ENCODE data around the gene CRYBG2. TPM values are rescaled to one million over a fixed set of nuclear protein-coding genes. Genes with fewer than 3 reads are reported as not detected.
"Not testable (repeated sequence)": the region's sequence is repeated elsewhere in the genome, so short reads cannot be mapped to it uniquely, and the experiment has no call there.

Gene CRYBG2
- total RNA-seq, 1 donor from 2014 or later = 0.41 TPM

- no peak for DNase-seq (ENCODE audit: low spot score in 2 of 2)
- FAIRE-seq = no peak
Measured at GRCh38 chr1:26323382-26323781, 30.5 kb downstream of the CRYBG2 start.

- no peak for DNase-seq (ENCODE audit: low spot score in 2 of 2)
- no peak for FAIRE-seq
Measured at GRCh38 chr1:26322042-26322331, 31.9 kb downstream of the CRYBG2 start.

- DNase-seq (ENCODE audit: low spot score in 2 of 2) (peak; percentile 66 to 88), FAIRE-seq (peak; percentile 17)
Measured at GRCh38 chr1:26321315-26322041, 32.5 kb downstream of the CRYBG2 start.

- DNase-seq (ENCODE audit: low spot score in 2 of 2) (no peak), FAIRE-seq (no peak)
Measured at GRCh38 chr1:26320896-26321295, 33.0 kb downstream of the CRYBG2 start.

- no peak for FAIRE-seq
- DNase-seq (ENCODE audit: low spot score in 2 of 2) = no peak
Measured at GRCh38 chr1:26318338-26319064, 35.4 kb downstream of the CRYBG2 start.

GRCh38 chr1:26317612-26318337 lies 36.2 kb downstream of the CRYBG2 start, which contains the start of gene CD52:
TSS of gene CD52 (plus strand) at chr1:26317958. CDS start at chr1:26318018, 60 bp downstream.
- FAIRE-seq (no peak), DNase-seq (ENCODE audit: low spot score in 2 of 2) (no peak)

- DNase-seq (ENCODE audit: low spot score in 2 of 2) = no peak
- no peak for FAIRE-seq
Measured at GRCh38 chr1:26317146-26317545, 36.8 kb downstream of the CRYBG2 start.

GRCh38 chr1:26315874-26316850 lies 37.8 kb downstream of the CRYBG2 start:
- DNase-seq (ENCODE audit: low spot score in 2 of 2) (no peak), FAIRE-seq (no peak)

GRCh38 chr1:26314501-26314900 lies 39.4 kb downstream of the CRYBG2 start:
- FAIRE-seq (no peak), DNase-seq (ENCODE audit: low spot score in 2 of 2) (no peak)

- FAIRE-seq; DNase-seq (ENCODE audit: low spot score in 2 of 2): not testable (repeated sequence)
Measured at GRCh38 chr1:26307966-26308899, 45.7 kb downstream of the CRYBG2 start.

GRCh38 chr1:26307363-26307781 lies 46.6 kb downstream of the CRYBG2 start:
- no peak for FAIRE-seq
- no peak for DNase-seq (ENCODE audit: low spot score in 2 of 2)

- peak; percentile 56 to 93 for DNase-seq (ENCODE audit: low spot score in 2 of 2)
- no peak for FAIRE-seq
Measured at GRCh38 chr1:26306290-26307229, 47.4 kb downstream of the CRYBG2 start, which contains the start of gene UBXN11. TSS of gene UBXN11 (minus strand) at chr1:26306636. CDS start at chr1:26302883, 3,753 bp downstream.

GRCh38 chr1:26305667-26306289 lies 48.2 kb downstream of the CRYBG2 start:
- no peak for DNase-seq (ENCODE audit: low spot score in 2 of 2)
- no peak for FAIRE-seq

GRCh38 chr1:26302733-26303405 lies 51.1 kb downstream of the CRYBG2 start:
- no peak for FAIRE-seq
- no peak for DNase-seq (ENCODE audit: low spot score in 2 of 2)

- DNase-seq (ENCODE audit: low spot score in 2 of 2) = no peak
- no peak for FAIRE-seq
Measured at GRCh38 chr1:26300578-26301275, 53.2 kb downstream of the CRYBG2 start.

GRCh38 chr1:26297791-26298124 lies 56.2 kb downstream of the CRYBG2 start:
- no peak for FAIRE-seq
- no peak for DNase-seq (ENCODE audit: low spot score in 2 of 2)

Data from frontal cortex (tissue), 4 donors.